ENCODE measurements around the gene KIF13A. TPM values are rescaled to one million over a fixed set of nuclear protein-coding genes. Genes with fewer than 3 reads are reported as not detected.

Gene KIF13A
- total RNA-seq, 1 experiment from 2014 or later: 19.7 TPM

DNA sequence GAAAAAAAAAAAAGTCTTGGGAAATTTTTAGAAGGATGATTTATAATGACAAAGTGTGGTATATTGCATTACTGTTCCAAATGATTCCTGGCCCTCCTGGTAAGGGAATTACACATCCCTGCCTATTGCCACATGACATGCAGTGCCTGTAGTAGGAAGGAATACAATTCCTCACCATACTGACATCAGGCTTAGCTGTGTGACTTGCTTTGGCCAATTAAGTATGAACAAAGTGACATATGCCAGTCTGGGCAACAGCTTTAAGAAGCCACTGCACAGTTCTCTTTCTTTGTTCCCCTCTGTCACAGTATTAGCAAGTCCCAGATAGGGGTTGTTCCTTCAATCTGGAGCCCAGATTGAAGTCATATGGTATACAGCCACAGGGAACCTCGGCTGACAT is 100.5 kb downstream of the KIF13A start:
- CTCF ChIA-PET: no interaction called here
- no peaks in the 10 kb centered on the region for H3K36me3 ChIP-seq (ENCODE audit: insufficient read depth, low read length, poor library complexity, severe bottlenecking)
- H3K4me3 ChIP-seq (ENCODE audit: low read depth, low read length, poor library complexity, severe bottlenecking): no peak overlapping the region
- no TSS peak for BruUV-seq (replicated peaks)
- DNase-seq (ENCODE audit: low spot score): no peak
- no peaks in the 10 kb centered on the region for H3K9me3 ChIP-seq (ENCODE audit: low read depth, low read length, poor library complexity, severe bottlenecking)
- H3K27me3 ChIP-seq (replicated peaks; ENCODE audit: insufficient read depth, low read depth, low read length, poor library complexity): no peaks in the 10 kb centered on the region
- POLR2A ChIA-PET (ENCODE audit: low non-redundant PET): no interaction called here
- intact Hi-C loops (cut with micrococcal nuclease; ENCODE audit: unreplicated experiment): no loop called here
- TF ChIP-seq EZH2 (IDR thresholded peaks at IDR 0.05; ENCODE audit: borderline replicate concordance, low read depth, low read length, poor library complexity, severe bottlenecking): no peak
- TF ChIP-seq, protein P1, sequence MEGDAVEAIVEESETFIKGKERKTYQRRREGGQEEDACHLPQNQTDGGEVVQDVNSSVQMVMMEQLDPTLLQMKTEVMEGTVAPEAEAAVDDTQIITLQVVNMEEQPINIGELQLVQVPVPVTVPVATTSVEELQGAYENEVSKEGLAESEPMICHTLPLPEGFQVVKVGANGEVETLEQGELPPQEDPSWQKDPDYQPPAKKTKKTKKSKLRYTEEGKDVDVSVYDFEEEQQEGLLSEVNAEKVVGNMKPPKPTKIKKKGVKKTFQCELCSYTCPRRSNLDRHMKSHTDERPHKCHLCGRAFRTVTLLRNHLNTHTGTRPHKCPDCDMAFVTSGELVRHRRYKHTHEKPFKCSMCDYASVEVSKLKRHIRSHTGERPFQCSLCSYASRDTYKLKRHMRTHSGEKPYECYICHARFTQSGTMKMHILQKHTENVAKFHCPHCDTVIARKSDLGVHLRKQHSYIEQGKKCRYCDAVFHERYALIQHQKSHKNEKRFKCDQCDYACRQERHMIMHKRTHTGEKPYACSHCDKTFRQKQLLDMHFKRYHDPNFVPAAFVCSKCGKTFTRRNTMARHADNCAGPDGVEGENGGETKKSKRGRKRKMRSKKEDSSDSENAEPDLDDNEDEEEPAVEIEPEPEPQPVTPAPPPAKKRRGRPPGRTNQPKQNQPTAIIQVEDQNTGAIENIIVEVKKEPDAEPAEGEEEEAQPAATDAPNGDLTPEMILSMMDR (conservative IDR thresholded peaks at IDR 0.05; ENCODE audit: low read depth, low read length): no peak
- H3K4me1 ChIP-seq (ENCODE audit: insufficient read depth, low read length, poor library complexity, severe bottlenecking): no peaks in the 10 kb centered on the region
- H3K27ac ChIP-seq (ENCODE audit: low read depth, low read length, poor library complexity, severe bottlenecking): no peak overlapping the region

DNA sequence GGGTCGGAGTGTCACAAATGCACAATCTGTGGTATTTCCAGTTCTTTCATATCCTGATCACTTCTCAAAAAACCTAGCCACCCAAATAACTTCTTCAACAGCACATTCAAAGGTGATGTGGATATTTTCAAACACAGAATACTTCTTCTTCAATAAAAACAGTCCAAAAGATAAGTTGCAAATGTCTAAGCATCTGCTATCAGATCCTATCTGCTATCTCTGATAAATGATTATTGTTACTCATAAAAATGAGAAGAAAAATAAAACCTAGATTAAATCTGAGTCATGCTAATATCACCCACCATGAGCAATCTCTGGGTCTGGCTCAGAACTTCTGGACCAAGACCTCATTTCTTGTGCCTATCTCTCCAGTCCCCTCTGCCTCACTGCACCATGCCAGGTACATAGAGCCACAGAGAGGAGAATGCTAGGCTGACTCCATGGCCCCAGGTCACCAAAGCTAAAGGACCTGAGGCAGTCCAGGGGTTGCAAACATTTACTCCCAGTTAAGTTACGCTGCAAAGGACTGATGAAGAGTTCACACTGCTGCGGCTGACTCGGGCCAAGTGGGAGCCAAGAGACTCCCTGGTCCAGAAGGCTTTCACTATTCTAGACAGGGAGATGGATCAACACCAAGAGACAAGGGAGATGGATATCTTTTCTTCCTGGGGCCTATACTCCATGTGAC is 101.4 kb downstream of the KIF13A start:
- ChIA-PET CTCF (no interaction called here), POLR2A (ENCODE audit: low non-redundant PET) (no interaction called here)
- Histone ChIP-seq H3K27me3 (replicated peaks; ENCODE audit: insufficient read depth, low read depth, low read length, poor library complexity) (no peaks in the 10 kb centered on the region), H3K27ac (ENCODE audit: low read depth, low read length, poor library complexity, severe bottlenecking) (no peak overlapping the region), H3K4me3 (ENCODE audit: low read depth, low read length, poor library complexity, severe bottlenecking) (no peak overlapping the region), H3K9me3 (ENCODE audit: low read depth, low read length, poor library complexity, severe bottlenecking) (no peaks in the 10 kb centered on the region), H3K36me3 (ENCODE audit: insufficient read depth, low read length, poor library complexity, severe bottlenecking) (no peaks in the 10 kb centered on the region), H3K4me1 (ENCODE audit: insufficient read depth, low read length, poor library complexity, severe bottlenecking) (no peaks in the 10 kb centered on the region)
- no peak for DNase-seq (ENCODE audit: low spot score)
- TF ChIP-seq, protein P1 (conservative IDR thresholded peaks at IDR 0.05; ENCODE audit: low read depth, low read length): no peak
- TF ChIP-seq EZH2 (IDR thresholded peaks at IDR 0.05; ENCODE audit: borderline replicate concordance, low read depth, low read length, poor library complexity, severe bottlenecking): no peak
- intact Hi-C loops (cut with micrococcal nuclease; ENCODE audit: unreplicated experiment): no loop called here
- BruUV-seq (replicated peaks): no TSS peak

DNA sequence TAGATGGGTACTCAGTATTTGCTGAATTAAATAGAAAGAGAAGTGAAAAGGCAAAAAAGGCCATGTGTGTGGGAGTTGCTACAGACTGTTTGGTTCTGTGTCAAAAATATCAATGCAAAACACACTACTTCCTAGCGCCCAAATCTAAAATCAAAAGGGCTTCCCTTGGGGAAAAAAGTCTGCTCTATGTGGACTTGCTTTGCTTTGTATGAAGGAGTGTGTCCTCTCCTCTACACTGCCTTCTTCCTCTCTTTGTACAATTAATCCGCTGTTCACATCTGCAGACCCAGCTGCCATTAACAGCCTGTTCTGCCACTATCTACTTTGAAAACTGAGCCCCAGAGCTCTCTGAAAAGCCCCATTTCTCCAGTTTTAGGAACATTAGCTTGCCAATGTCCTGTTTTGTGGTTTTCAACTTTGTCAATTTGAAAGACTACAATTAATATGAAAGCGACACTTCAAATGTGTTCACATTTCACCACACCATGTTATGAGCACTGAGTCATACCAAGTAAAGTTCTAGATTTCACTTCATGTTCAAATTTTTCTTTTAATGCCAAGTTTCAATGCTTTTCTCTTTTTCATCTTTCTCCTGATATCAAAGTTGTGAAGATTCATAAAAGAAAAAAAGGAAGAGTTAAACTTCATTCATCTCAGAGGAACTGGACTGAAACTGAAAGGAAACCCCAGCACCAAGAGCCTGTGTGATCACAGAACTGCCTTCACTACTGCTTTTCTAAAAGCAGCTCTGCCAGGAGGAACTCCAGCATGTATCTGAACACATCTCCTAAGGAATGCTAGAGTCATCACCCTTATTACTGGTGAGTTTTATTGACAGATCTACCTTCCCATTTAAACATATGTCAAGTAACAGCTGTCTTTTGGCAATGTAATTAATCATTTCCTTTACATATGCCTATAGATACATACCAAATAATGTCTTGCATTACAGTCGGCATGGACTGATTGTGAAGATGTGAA is 102.6 kb downstream of the KIF13A start:
- Histone ChIP-seq H3K36me3 (ENCODE audit: insufficient read depth, low read length, poor library complexity, severe bottlenecking) (no peaks in the 10 kb centered on the region), H3K4me1 (ENCODE audit: insufficient read depth, low read length, poor library complexity, severe bottlenecking) (no peaks in the 10 kb centered on the region), H3K27me3 (replicated peaks; ENCODE audit: insufficient read depth, low read depth, low read length, poor library complexity) (no peaks in the 10 kb centered on the region), H3K4me3 (ENCODE audit: low read depth, low read length, poor library complexity, severe bottlenecking) (no peak overlapping the region), H3K9me3 (ENCODE audit: low read depth, low read length, poor library complexity, severe bottlenecking) (no peaks in the 10 kb centered on the region), H3K27ac (ENCODE audit: low read depth, low read length, poor library complexity, severe bottlenecking) (no peak overlapping the region)
- no peak for DNase-seq (ENCODE audit: low spot score)
- TF ChIP-seq, protein P1 (conservative IDR thresholded peaks at IDR 0.05; ENCODE audit: low read depth, low read length): no peak
- no peak for TF ChIP-seq EZH2 (IDR thresholded peaks at IDR 0.05; ENCODE audit: borderline replicate concordance, low read depth, low read length, poor library complexity, severe bottlenecking)
- POLR2A ChIA-PET (ENCODE audit: low non-redundant PET): no interaction called here
- intact Hi-C loops (cut with micrococcal nuclease; ENCODE audit: unreplicated experiment): no loop called here
- no TSS peak for BruUV-seq (replicated peaks)
- CTCF ChIA-PET: no interaction called here

Measured in A673 (cell line).